GM18858 (cell line): ENCODE data around the gene COL5A1.

Experiments
- ATAC-seq: cut with Tn5 transposase; IDR thresholded peaks from one replicate; pipeline ENCODE4 v1.9.1; 2021; ENCODE audit not compliant: unreplicated experiment

Gene COL5A1

DNA sequence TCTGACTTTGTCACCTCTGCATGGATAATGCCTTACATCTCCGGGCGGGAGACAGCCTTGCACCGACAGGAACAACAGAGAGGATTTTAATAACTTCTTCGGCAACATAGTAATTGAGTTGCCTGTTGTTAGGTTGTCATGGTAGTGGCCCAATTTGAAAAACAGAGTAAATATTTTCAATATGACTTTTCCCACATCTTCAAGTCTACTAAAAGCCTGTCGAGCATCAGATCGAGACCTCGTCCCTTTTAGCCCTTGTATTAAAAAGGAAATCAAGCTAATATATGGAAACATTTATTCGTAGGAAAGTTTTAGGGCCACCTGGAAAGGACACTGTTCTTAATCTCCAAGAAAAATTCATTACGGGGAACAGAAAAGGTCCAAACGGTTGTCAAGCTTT, 168.2 kb downstream of the COL5A1 start:
- no peak for ATAC-seq

DNA sequence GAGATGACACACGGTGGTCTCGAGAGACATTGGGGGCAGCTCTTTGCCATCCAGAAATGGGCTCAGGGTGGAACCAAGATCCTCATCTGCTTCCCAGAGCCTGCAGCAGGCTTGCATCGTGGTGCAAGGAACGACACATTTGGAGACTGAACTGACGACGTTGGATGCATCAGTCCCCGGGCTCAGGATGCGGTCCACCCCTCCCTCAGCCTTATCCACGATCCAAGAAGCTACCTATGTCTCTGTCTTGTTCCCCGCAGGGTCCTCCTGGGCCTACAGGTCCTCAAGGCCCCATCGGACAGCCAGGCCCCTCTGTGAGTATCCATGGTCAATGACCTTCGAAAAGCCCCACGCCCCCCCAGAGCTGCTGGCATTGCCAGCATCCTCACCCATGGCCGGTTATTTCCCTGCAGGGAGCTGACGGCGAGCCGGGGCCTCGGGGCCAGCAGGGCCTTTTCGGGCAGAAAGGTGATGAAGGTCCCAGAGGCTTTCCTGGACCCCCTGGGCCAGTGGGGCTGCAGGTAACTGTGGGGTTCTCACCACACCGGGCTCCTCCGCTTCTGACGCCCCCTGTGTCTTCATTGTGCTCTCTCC, 169.6 kb downstream of the COL5A1 start:
- ATAC-seq = no peak

DNA sequence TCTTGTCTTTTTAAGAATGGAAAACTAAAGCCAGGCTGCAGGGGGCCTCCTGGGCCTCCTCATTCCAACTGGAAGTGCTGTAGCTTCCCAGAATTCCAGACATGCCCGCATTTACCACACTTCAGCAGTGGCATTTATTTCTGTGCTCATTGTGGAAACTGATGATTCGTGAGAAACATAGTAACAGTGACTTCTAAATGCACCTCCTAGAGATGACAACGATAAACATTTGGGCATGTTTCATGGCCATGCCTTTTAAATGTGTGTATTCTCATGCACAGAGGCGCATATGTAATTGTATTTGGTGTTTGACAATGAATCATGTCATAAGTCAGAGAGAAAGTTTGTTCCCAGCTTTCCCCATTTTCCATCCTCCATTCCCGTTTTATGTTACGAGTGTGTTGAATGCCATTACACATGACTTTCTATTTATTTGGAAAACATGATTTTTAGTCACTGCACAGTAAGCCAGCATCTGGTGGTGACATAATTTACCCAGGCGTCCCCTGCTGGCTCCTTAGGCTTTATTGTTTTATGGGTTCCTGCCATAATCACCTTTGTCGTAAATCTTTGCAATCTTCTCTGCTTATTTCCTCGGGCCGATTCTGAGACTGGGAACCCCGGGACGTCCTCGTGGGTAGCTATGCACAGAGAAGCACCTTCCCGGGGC, 170.2 kb downstream of the COL5A1 start:
- ATAC-seq = no peak

DNA sequence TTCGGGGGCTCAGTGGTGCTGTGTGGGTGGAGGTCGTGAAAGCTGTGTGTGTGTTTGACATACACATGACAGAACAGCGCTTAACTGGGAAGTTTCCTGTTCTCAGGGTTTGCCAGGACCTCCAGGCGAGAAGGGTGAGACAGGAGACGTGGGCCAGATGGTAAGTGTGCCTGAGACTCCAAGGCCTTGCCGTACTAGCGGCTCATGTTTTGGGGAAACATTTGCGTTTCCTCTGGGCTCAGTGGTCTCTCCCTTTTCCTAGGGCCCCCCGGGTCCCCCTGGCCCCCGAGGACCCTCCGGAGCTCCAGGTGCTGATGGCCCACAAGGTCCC, 170.7 kb downstream of the COL5A1 start:
- no peak for ATAC-seq

DNA sequence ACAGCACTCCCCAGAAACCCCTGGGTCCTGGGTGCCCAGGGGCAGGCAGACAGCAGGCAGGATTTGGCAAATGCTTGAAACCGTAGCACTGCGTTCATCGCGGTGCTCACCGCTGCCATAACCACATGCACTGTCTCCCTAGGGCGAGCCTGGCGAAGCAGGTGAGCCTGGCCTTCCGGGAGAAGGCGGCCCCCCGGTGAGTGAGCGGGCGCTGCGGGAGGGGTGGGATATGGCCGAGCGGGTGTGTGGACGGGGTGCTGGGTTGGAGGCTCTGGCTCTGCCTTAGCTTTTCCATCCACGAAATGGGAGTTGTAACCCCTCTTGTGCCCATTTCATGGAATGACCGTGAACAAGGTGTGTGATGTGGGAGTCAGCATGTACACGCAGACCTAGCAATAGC, 172.2 kb downstream of the COL5A1 start:
- ATAC-seq = no peak

DNA sequence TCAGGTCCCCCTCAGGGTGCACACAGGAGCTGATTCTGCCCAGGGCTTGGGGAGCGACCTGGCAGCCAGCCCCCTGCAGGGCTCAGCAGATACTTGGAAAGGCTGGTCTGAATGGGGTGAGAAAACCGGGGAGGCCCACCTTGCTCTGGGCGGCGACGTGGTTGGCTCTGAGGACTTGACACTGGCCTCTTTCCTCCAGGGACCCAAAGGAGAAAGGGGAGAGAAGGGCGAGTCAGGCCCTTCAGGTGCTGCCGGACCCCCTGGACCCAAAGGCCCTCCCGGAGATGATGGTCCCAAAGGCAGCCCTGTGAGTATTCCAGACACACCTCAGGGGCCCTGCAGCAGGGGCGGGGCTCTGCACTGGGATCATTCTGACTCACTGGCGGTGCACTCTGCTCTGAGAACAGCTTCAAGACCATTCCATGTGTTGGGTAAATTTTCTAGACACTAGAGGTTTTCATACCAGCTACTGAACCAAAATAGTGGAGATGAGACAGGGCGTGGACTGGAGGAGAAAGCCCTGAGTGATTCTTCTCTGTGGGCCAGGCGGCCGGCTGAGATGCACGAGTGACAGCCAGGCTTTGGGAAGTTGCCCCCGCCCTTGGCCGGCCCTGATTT, 173.1 kb downstream of the COL5A1 start:
- ATAC-seq = no peak

DNA sequence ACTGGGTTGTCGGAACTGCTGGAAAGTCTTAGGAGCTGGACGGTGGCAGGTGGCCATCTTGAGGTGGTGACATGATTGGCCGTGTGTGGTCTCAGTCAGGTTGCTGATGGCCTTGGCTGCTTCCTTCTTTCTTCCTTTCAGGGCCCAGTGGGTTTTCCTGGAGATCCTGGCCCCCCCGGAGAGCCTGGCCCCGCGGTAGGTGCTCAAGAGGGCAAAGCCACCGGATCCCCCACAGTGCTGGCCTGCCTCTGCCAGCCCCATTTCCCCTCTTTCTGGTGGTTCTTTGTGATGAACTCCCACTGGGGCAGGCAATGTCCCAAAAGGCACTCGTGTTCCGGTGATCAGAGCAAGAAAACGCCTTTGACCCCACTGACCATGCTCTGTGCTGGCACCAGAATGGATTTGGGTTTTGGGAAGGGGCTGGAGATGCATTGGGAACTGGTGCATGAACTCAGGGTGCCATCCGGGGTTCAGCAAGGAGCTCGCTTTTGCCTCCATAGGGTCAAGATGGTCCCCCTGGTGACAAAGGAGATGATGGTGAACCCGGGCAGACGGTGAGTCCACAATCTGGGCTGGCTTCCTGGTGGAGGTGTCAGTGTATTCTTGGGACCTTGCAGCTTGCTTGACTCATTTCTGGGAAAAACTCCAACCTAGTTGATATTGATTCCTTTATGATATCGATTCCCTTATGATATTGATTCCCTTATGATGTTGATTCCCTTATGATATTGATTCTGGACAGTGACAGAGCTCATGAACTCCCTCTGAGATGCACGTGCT, 174.0 kb downstream of the COL5A1 start:
- ATAC-seq = no peak

DNA sequence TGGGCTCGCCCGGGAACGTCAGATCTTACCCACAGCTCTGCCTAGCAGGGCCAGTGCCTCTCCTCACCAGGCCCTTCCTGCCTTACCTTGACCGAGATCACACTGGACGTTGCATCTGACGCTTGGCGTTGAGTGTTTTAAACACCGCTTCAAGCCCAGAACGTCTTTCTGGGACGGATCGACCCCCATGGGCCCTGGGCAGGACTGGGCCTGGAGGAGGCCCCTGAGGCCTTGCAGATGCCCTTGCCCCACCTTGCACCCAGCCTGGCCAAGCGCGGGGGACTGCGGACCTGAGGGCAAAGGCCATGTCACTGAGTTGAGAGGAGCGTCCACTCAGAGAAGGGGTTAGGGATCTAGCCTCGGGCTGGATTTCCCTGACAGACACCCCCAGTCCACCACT, 174.7 kb downstream of the COL5A1 start:
- no peak for ATAC-seq

DNA sequence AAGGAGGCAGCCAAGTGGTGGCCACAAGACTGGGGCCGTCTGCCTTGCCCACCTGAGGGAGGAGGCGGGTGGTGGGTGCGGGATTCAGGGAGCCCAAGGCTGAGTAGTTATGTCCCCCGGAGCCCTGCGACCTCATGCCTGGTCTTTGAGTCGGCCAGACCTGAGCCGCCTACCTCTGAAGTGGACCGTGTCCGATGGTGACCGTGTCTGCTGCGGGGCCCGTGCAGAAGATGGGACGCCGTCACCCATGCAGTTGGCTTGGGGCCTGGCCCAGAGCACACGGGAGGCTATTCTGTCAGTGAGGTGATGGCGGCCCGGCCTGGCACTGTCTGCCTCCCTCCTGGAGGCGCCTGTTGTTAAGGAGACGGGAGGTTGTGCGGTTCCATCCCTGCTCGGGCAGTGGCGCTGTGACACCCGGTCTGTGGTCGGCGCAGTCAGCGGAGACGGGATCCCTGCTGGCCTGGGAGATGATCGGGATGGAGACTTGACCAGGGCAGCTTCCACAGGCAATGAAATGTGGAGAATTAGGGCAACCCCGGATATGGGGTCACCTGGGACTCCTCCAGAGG, 176.5 kb downstream of the COL5A1 start:
- ATAC-seq = no peak

DNA sequence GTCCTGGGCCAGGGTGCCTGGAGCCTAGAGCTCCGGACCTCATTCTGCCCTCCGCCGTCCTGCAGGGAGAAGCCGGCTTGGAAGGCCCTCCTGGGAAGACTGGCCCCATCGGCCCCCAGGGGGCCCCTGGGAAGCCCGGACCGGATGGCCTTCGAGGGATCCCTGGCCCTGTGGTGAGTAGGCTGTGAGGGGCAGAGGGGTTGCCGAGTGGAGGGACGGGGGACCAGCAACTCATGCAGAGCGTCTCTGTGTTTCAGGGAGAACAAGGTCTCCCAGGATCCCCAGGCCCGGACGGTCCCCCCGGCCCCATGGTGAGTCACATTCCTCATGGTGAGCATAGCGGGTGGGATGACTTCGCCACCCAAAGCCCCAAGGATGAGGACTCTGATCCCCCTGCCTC, 177.0 kb downstream of the COL5A1 start:
- ATAC-seq = no peak

DNA sequence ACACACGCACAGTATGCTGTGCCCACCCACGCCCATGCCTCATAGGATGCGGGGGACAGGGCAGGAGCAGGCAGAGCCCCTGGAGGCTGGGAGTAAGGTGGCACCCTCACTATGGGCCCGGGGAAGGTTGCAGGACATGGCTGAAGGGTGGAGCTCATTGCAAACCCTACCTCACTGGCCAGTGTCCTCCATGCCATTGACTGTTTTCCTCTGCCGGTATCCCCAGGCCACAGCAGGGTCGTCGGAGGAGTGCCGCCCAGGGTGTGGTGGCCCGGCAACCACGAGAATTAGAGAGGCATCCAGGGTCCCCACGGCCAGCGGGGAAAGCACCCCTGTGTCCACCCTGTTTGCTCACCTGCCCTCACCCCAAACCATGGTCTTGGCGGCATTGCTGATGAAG, 179.3 kb downstream of the COL5A1 start:
- no peak for ATAC-seq

DNA sequence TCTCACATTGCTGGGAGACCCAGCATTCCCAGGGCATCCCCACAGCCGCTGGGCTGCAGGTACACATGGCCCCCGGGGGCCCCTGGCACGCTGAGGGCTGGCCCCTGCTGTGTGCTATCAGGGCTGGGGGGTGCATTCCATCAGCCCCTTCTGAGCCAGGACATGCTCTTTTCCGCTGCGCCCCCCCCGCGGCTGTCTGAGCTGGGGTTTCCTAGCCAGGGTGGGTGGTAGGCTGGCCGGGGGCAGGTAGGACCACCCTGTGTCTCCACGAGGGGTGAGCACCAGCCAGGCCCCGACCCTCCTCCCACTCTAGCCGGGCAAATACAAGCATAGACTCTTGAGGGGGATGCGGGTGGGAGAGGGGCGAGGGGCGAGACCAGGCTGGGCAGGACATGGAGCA, 180.9 kb downstream of the COL5A1 start:
- no peak for ATAC-seq

DNA sequence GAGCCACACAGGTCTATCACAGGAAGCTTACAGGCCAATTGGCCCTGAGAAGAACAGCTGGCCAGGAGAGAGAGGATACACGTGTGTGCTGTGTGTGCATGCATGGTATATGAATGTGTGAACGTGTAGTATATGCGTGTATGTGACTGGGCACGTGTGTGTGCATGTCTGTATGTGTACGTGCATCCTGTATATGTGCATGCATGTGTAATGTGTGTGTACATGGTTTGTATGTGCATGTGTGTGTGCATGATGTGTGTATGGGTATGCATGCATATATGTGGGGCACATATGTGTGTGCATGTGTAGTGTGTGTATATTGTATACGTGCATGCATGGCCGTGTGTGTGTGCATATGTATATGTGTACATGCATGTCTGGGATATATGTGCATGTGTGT, 182.0 kb downstream of the COL5A1 start:
- no peak for ATAC-seq

DNA sequence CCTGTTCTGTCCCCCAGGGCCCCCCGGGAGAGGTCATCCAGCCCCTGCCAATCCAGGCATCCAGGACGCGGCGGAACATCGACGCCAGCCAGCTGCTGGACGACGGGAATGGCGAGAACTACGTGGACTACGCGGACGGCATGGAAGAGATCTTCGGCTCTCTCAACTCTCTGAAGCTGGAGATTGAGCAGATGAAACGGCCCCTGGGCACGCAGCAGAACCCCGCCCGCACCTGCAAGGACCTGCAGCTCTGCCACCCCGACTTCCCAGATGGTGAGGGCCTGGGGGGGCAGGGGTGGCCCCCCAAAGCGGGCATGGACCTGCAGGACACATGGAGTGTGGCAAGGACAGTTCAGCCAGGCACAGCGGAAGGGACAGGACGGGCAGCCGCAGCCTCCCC, 183.0 kb downstream of the COL5A1 start:
- ATAC-seq = no peak

DNA sequence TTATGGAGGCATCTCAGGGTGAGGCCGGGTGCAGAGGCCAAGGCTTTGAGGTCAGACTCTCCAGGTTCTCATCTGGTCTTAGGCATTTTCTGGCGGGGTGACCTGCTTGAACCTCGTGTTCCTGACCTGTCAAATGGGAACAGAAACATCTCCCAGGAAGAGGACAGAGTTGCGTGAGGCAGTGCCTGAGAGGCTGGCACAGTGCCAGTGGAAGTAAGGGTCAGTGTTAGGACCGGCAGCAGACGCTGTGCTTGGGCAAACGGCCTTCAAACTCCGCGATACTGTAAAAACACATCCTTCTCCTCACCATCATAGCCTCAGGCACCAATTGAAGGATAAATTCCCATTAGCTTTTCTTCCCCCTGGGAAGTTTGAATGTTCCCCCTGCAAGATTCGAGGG, 183.4 kb downstream of the COL5A1 start:
- ATAC-seq = no peak

DNA sequence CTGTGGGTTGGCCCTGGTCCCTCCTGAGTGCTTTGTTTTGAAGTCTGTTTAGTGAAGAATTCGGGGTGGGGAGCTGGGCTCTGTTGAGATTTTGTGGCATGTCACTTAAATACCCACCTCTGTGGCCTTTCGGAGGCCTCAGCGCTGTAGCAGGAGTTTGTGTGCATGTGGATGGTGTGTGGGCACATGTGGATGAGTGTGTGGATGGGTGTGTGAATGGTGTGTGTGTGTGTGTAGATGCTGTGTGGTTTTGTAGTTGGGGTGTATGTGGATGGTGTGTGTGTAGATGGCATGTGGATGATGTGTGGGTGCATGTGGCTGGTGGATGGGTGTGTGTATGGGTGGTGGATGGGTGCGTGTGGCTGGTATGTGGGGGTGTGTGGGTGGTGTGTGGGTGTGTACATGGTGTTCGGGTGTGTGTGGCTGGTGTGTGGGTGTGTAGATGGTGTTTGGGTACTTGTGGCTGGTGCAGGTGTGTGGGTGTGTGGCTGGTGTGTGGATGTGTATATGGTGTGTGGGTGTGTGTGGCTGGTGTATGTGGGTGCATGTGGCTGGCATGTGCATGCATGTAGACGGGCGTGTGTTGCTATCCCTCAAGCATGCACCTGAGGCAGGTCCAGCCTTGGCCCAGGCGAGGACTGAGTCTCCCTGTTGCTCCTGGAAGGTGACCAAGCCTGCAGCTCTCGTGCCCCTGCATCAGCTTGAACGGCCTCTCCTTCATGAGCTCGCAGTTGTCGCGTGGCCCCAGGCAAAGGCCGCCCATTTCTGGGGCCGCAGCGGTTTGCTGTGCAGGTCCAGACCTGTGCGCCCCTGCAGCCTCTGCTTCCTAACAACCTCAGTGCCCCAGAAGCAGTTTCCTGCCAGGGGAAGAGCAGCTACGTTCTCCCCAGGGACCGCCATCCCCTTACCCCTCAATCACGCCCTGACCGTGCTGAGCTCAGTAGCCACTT, 185.0 kb downstream of the COL5A1 start:
- no peak for ATAC-seq

DNA sequence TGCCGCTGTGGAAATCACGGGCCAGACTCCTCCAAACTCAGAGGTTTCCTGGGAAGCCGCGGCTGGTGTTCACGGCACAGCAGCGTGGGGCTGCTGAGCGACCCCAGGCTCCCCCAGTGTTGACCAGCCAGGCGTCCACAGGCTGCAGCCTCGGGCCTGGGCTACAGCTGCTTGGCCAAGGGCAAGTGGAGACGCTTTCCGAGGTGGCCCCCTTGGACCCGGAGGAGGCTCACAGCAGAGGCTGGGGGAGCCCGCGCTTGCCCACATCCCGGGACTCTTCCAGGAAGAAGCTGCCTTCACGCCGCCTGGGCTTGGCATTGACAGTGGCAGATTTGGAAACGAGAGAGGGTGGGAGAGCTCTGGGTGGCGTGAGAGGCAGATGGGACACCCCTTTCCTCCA, 186.0 kb downstream of the COL5A1 start:
- no peak for ATAC-seq

DNA sequence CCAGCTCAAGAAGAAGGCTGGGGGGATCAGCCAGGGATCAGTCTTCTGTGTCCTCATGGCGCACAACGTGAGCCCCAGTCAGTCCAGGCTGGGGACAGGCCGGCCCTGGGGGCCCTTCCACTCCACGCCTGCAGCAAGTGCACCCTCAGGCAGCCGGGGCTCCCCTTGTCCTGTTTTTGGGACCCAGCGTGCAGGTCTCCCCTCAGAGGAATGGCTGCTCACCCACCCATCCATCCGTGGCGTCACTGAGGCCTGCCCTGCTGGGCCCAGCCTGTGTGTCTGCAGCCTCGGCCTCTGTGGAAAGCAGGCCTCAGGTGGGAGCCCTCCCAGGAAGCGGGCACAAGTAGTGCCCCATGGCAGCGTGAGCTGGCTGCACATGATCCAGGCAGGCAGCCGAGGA, 186.4 kb downstream of the COL5A1 start:
- no peak for ATAC-seq

DNA sequence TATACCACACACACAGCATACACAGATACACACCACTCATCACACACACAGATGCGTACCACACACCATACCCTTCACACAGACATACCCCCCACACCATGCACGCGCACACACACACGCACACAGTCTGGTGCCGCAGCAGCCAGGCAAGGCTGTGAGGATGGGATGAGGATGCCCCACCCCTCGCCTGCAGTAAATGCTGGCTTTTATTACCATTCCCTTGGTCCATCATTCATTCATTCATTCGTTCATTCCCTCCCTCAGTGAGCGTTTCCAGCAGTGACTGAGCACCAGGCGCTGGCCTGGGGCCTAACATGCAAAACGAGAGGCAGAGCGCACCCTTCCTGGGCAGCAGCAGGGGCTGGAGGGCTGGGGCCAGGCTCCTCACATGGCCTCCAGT, 187.3 kb downstream of the COL5A1 start:
- ATAC-seq = no peak

DNA sequence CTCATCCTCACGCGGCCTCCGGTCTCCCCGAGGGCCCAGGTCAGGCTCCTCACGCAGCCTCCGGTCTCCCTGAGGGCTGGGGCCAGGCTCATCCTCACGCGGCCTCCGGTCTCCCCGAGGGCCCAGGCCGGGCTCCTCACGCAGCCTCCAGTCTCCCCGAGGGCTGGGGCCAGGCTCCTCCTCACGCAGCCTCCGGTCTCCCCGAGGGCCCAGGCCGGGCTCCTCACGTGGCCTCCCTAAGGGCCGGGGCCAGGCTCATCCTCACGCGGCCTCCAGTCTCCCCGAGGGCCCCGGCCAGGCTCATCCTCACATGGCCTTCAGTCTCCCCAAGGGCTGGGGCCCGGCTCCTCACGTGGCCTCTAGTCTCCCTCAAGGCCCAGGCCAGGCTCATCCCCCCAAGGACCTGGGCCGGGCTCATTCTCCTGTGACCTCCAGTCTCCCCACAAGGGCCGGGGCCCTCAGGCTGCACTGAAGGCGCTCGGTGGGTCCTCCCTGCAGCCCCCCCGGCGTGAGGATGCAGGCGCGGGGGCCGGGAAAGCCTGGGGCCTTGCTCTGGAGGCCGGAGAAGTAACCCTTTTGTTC, 187.8 kb downstream of the COL5A1 start:
- no peak for ATAC-seq
